Measurements from ENCODE around the gene AK1.
"Not testable (repeated sequence)": the region's sequence is repeated elsewhere in the genome, so short reads cannot be mapped to it uniquely, and the experiment has no call there.

AK1 gene

GRCh38 chr9:127847833-127848755, 29.4 kb downstream of the AK1 start:
- no peak for DNase-seq

- no peak for DNase-seq
These were observed 30.3 kb downstream of the AK1 start for GRCh38 chr9:127847178-127847510.

- no peak for DNase-seq
These were observed 30.9 kb downstream of the AK1 start for GRCh38 chr9:127846443-127847177.

- not testable (repeated sequence) for DNase-seq
These were observed 31.9 kb downstream of the AK1 start for GRCh38 chr9:127845619-127846018.

GRCh38 chr9:127844821-127845359, 32.6 kb downstream of the AK1 start:
- no peak for DNase-seq

GRCh38 chr9:127841087-127841835, 36.2 kb downstream of the AK1 start:
- DNase-seq = no peak

GRCh38 chr9:127838375-127839078, 38.9 kb downstream of the AK1 start:
- DNase-seq = peak in 2 of 14 donors; percentile 6 to 76

GRCh38 chr9:127837346-127837745, 40.1 kb downstream of the AK1 start:
- no peak for DNase-seq

GRCh38 chr9:127836561-127836960, 40.9 kb downstream of the AK1 start:
- not testable (repeated sequence) for DNase-seq

GRCh38 chr9:127835991-127836516, 41.4 kb downstream of the AK1 start:
- DNase-seq = peak in 1 of 14 donors; percentile 52

- no peak for DNase-seq
These were observed 43.9 kb downstream of the AK1 start for GRCh38 chr9:127833555-127833954.

- DNase-seq = no peak
These were observed 45.2 kb downstream of the AK1 start for GRCh38 chr9:127832248-127832647.

GRCh38 chr9:127829205-127829906, 48.1 kb downstream of the AK1 start:
- DNase-seq = no peak

- peak in 7 of 14 donors; percentile 3 to 37 (median 23) for DNase-seq
These were observed 49.0 kb downstream of the AK1 start for GRCh38 chr9:127828262-127829031.

- DNase-seq = peak in 1 of 14 donors; percentile 18
These were observed 51.1 kb downstream of the AK1 start for GRCh38 chr9:127826253-127826913.

- peak in 2 of 14 donors; percentile 4 to 6 for DNase-seq
These were observed 52.0 kb downstream of the AK1 start for GRCh38 chr9:127825319-127826051.

GRCh38 chr9:127822108-127822507, 55.4 kb downstream of the AK1 start:
- DNase-seq = no peak

- no peak for DNase-seq
These were observed 58.9 kb downstream of the AK1 start for GRCh38 chr9:127818574-127818973.
